ENCODE data around the gene RASL10B.

Gene RASL10B

GRCh38 chr17:35705230-35705629 lies 26.2 kb upstream of the RASL10B start:
- DNase-seq, result no peak
- no peak for TF ChIP-seq CTCF (IDR thresholded peaks at IDR 0.05; ENCODE audit: low read depth, low read length, missing control alignments)
- no peak overlapping the region for H3K27ac ChIP-seq
- H3K36me3 ChIP-seq (replicated peaks), result peaks cover 9% of the 10 kb centered on the region
- no peaks in the 10 kb centered on the region for H3K27me3 ChIP-seq (replicated peaks)
- in situ Hi-C loops (cut with HindIII; ENCODE audit: low pct_ligation_motif_present, low sequenced_read_pairs), result no loop called here
- H3K4me3 ChIP-seq (ENCODE audit: low read depth, low read length), result no peak overlapping the region

GRCh38 chr17:35705705-35706104 lies 25.7 kb upstream of the RASL10B start:
- Histone ChIP-seq H3K27me3 (replicated peaks) (no peaks in the 10 kb centered on the region), H3K36me3 (replicated peaks) (peaks cover 13% of the 10 kb centered on the region), H3K4me3 (ENCODE audit: low read depth, low read length) (no peak overlapping the region), H3K27ac (no peak overlapping the region)
- no peak for TF ChIP-seq CTCF (IDR thresholded peaks at IDR 0.05; ENCODE audit: low read depth, low read length, missing control alignments)
- in situ Hi-C loops (cut with HindIII; ENCODE audit: low pct_ligation_motif_present, low sequenced_read_pairs), result no loop called here
- no peak for DNase-seq

- TF ChIP-seq CTCF (IDR thresholded peaks at IDR 0.05; ENCODE audit: low read depth, low read length, missing control alignments), result no peak
- Histone ChIP-seq H3K27ac (no peak overlapping the region), H3K27me3 (replicated peaks) (no peaks in the 10 kb centered on the region), H3K36me3 (replicated peaks) (peaks cover 20% of the 10 kb centered on the region), H3K4me3 (ENCODE audit: low read depth, low read length) (no peak overlapping the region)
- no peak for DNase-seq
- in situ Hi-C loops (cut with HindIII; ENCODE audit: low pct_ligation_motif_present, low sequenced_read_pairs), result no loop called here
Measured at GRCh38 chr17:35708149-35708548, 23.3 kb upstream of the RASL10B start.

- H3K36me3 ChIP-seq (replicated peaks), result peaks cover 20% of the 10 kb centered on the region
- H3K27ac ChIP-seq, result no peak overlapping the region
- H3K4me3 ChIP-seq (ENCODE audit: low read depth, low read length), result no peak overlapping the region
- DNase-seq, result no peak
- no peak for TF ChIP-seq CTCF (IDR thresholded peaks at IDR 0.05; ENCODE audit: low read depth, low read length, missing control alignments)
- in situ Hi-C loops (cut with HindIII; ENCODE audit: low pct_ligation_motif_present, low sequenced_read_pairs), result no loop called here
- no peaks in the 10 kb centered on the region for H3K27me3 ChIP-seq (replicated peaks)
Measured at GRCh38 chr17:35708951-35709350, 22.5 kb upstream of the RASL10B start.

- H3K27ac ChIP-seq, result no peak overlapping the region
- H3K36me3 ChIP-seq (replicated peaks), result peaks cover 20% of the 10 kb centered on the region
- DNase-seq, result no peak
- H3K4me3 ChIP-seq (ENCODE audit: low read depth, low read length), result no peak overlapping the region
- in situ Hi-C loops (cut with HindIII; ENCODE audit: low pct_ligation_motif_present, low sequenced_read_pairs), result no loop called here
- no peak for TF ChIP-seq CTCF (IDR thresholded peaks at IDR 0.05; ENCODE audit: low read depth, low read length, missing control alignments)
- no peaks in the 10 kb centered on the region for H3K27me3 ChIP-seq (replicated peaks)
Measured at GRCh38 chr17:35709874-35710273, 21.6 kb upstream of the RASL10B start.

GRCh38 chr17:35710950-35711349 lies 20.5 kb upstream of the RASL10B start:
- no peaks in the 10 kb centered on the region for H3K27me3 ChIP-seq (replicated peaks)
- DNase-seq, result no peak
- no peak overlapping the region for H3K27ac ChIP-seq
- in situ Hi-C loops (cut with HindIII; ENCODE audit: low pct_ligation_motif_present, low sequenced_read_pairs), result no loop called here
- no peak for TF ChIP-seq CTCF (IDR thresholded peaks at IDR 0.05; ENCODE audit: low read depth, low read length, missing control alignments)
- H3K36me3 ChIP-seq (replicated peaks), result peaks cover 25% of the 10 kb centered on the region
- no peak overlapping the region for H3K4me3 ChIP-seq (ENCODE audit: low read depth, low read length)

Data from brain microvascular endothelial cell (primary cell).